NCI-H82 treated with DMSO at 0.1 percent for 48 hours (cell line): Measurements from ENCODE around the gene TECPR1.

Source experiments
- DNase-seq: peaks from one replicate; lab custom pipeline; 2025; ENCODE audit not compliant: unreplicated experiment; lab: John Stamatoyannopoulos, UW

Gene TECPR1

DNA sequence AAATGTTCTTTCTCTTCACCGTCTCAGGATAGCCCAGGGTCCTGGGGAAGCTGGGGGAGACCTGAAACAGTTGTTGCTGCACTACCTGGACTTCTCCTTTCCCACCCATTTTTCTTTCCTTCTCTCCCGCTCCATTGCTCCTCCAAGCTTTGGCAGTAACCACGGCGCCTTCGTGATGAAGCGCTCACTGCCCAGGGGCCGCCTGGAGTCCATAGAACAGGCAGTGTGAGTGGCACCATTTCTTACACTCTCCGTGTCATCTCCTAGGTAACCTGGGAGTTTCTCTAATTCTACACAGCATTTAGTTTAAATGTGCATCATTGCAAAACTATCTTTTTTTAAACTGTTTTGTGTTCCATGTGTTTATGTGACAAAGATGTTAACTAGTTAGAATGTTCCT, 81.1 kb downstream of the TECPR1 start:
- no peak for DNase-seq

DNA sequence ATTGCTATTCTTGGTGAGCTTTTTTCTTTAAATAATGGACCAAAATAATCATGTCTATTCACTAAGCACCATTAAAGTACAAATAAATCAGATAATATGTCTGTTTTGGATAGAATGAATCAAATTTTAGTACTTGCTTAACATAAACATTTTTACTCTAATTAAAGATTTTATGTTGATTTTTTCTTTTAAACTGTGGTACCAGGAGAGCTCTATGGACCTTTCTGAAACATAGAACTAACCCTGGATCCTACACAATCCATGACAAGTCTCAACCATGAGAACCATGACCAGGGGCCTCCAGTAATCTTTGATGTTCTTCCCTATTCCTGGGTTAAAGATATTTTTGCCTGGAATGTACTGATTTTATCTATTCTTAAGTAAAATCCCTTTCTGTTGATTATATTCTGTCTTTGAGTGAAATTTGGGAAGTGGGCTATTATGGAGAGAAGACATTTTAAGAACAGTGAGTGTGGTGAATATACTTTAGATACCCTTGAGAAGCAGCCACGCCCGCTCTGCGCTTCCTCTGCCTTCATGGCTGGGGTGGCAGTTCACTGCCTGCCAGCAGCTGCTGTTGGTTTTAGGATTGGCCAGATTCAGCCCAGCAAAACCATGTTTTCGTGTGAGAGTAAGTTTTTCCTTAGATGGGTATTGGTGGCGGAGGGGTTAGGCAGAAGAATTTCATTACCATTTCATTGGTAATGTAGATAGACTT, 83.0 kb downstream of the TECPR1 start:
- DNase-seq: no peak

DNA sequence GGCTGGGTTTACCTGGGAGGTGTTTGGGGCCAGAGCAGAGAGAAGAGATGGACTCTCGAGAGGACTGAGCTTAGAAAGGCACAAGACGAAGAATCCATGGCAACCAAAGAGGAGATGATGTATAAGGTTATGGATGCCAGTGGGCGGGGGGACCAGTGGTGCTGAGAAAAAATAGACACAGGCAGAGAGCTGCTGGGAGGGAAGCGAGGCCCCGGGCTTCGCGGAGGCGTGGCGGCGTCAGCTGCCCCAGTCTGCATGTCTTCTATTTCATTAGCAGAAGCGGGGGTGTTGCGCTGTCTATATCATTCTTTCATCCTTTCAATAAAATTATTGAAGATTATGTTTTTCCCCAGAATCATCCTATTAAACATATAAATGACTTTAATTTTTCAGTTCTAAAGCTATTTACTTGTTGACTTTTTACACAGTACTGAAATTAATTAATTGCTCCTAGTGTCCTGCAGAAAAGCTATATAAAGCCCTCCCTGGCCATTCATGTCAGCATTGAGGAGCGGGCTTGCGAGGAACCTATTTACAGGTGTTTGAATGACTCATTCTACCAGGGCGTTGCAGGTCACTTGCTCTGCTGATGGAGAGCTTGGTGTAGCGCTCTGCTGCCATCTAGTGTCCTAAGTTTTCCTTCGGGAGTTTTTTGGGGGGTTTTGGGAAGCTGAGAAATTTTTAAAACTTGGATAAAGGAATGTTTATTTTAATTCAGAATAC, 83.7 kb downstream of the TECPR1 start:
- no peak for DNase-seq

DNA sequence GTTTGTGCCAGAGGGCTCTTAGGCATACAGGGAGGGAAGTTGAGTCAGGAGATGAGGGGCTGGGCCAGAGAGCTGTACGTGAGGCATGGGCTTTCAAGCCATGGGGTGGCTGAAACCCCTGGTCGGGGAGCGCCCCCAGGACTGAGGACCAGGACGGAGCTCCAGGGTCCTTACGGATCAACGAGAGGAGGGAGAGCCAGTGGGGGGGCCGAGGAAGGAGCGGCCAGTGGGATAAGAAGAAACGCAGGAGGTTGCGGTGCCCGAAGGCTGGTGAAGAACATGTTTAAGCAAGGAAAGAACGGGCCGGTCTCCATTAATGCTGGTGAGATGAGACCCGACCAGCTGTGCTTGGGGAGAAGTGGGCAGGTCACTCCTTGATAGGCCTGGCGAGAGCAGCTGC, 84.4 kb downstream of the TECPR1 start:
- DNase-seq: no peak

DNA sequence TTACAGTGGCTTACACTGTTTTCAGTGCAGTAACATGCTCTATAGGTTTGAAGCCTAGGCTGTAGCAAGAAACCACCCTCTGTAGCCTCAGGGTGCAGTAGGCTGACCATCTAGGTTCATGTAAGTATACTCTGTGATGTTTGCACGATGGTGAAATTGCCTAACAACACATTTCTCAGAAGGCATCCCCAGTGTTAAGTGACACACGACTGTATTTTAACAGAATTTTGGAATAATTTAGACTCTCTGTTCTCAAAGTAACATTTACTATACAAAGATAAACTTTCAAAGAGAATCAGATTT, 85.4 kb downstream of the TECPR1 start:
- no peak for DNase-seq

DNA sequence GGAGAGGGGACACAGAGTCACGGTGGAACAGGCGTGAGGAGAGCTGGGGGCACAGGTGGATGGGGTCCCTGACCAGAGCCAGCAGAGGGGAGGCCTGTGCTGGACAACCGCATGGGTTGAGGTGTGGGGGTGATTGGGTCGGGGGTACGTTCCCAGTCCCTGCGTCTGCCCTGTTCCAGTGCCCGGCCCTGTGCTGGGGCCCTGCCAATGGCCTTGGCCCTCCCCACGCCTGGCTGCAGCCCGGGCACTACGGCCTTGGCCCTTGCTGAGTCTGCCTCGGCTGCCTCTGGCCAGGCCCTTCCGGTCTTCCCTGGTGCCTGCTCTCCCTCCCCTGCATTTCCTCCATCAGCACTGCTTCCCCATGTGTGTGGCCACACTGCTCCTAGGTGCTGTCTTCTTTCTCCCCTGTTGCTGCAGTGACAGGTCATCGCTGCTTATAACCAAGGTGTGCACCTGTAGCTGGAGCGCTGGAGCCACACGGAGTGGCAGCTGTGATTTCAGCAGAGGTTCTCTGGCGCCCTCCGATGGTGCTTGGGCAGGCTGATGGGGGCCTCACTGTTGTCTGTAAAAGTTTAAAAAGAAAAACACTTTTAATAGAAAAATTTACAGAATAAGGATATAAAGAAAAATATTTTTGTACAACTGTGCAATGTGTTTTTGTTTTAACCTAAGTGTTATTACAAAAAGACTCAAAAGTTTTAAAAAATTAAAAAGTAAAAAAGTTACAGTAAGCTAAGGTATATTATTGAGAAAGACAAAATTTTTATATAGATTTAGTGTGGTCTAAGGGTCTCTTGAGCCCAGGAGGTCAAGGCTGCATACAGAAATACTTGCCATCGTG, 86.0 kb downstream of the TECPR1 start:
- DNase-seq: no peak
